ENCODE measurements around the gene LZTR1. TPM values are rescaled to one million over a fixed set of nuclear protein-coding genes. Genes with fewer than 3 reads are reported as not detected.
"Not testable (repeated sequence)": the region's sequence is repeated elsewhere in the genome, so short reads cannot be mapped to it uniquely, and the experiment has no call there.

Gene LZTR1
- total and polyA plus RNA-seq, 2 donors (not counting 3 experiments of a cell fraction or from before 2014, with no cell fraction given), result 56.6 to 86.8 TPM

- Histone ChIP-seq H3K79me2 (ENCODE audit: control insufficient read depth, insufficient read depth, low read length) (peaks cover 20% of the 10 kb centered on the region), H3K9ac (replicated peaks; ENCODE audit: extremely low read depth, insufficient read depth, low read length) (no peak overlapping the region), H3K4me3 (replicated peaks in 1 of 3; ENCODE audit: insufficient read depth in 1 of 3, low read depth in 1 of 3, low read length in 3 of 3) (no peak overlapping the region), H3K9me1 (replicated peaks; ENCODE audit: control insufficient read depth, extremely low read depth, insufficient read depth, low read length) (no peaks in the 10 kb centered on the region), H3K4me2 (ENCODE audit: insufficient read depth, low read length) (no peak overlapping the region), H3K9me3 (replicated peaks; ENCODE audit: control insufficient read depth, insufficient read depth, low read length) (no peaks in the 10 kb centered on the region), H3K4me1 (ENCODE audit: control insufficient read depth, extremely low read depth, insufficient read depth, low read length) (peaks cover 22% of the 10 kb centered on the region), H3K36me3 (ENCODE audit: control insufficient read depth in 2 of 2, extremely low read depth in 1 of 2, insufficient read depth in 2 of 2, low read length in 2 of 2) (no peaks in the 10 kb centered on the region), H3K27me3 (ENCODE audit: control insufficient read depth in 2 of 2, insufficient read depth in 2 of 2, low read length in 2 of 2) (no peaks in the 10 kb centered on the region), H4K20me1 (replicated peaks; ENCODE audit: control insufficient read depth, extremely low read depth, insufficient read depth, low read length) (no peaks in the 10 kb centered on the region), H3K27ac (ENCODE audit: insufficient read depth, low read depth, low read length) (no peak overlapping the region), H2AFZ (ENCODE audit: low read depth, low read length) (no peak overlapping the region)
- POLR2A ChIA-PET, result interaction anchor here (2.3 kb wide), 1 partner anchor 22 kb away, joined by 10 read pairs; the partner anchor contains the start of gene LZTR1
- DNase-seq (ENCODE audit: low read depth, low spot score), result no peak
- no peak for FAIRE-seq
- intact Hi-C loops (cut with micrococcal nuclease) (loop anchor here (5.0 kb wide), 1 partner anchor 116 kb away; no protein-coding TSS in a partner anchor), dilution Hi-C loops (cut with MboI; ENCODE audit: extremely low pct_ligation_motif_present, low sequenced_read_pairs) (no loop called here)
- CTCF ChIA-PET, result interaction anchor here (0.8 to 0.9 kb wide), 2 partner anchors 9 to 12 kb away, joined by 3 read pairs; partner anchors contain the start of gene P2RX6
- BruUV-seq (replicated peaks), result no TSS peak
- no peak for TF ChIP-seq POLR2A (IDR thresholded peaks at IDR 0.05; ENCODE audit: low read depth, low read length)
- TF ChIP-seq, protein P1, sequence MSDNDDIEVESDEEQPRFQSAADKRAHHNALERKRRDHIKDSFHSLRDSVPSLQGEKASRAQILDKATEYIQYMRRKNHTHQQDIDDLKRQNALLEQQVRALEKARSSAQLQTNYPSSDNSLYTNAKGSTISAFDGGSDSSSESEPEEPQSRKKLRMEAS (IDR thresholded peaks at IDR 0.05; ENCODE audit: insufficient read depth, insufficient read length), result no peak
Measured at GRCh38 chr22:21003782-21004181, 21.7 kb downstream of the LZTR1 start.

DNA sequence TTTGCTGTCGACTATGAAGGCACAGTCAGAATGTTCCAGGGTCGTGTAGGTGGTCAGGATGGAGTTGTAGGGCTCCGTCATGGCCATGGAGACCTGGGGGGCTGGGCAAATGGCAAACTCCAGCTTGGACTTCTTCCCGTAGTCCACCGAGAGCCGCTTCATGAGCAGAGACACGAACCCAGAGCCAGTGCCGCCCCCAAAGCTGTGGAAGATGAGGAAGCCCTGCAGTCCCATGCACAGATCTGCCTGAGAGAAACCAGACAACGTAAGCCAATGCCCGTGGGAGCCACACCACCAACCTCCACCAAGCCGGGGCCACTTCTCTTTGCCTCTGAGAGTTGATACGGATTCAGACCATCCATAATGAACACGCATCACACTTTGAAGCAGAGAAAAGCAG is 27.1 kb downstream of the LZTR1 start:
- intact Hi-C loops (cut with micrococcal nuclease); H3K9ac ChIP-seq (replicated peaks; ENCODE audit: extremely low read depth, insufficient read depth, low read length); H3K27ac ChIP-seq (ENCODE audit: insufficient read depth, low read depth, low read length); POLR2A ChIA-PET; FAIRE-seq; DNase-seq (ENCODE audit: low read depth, low spot score); H3K9me1 ChIP-seq (replicated peaks; ENCODE audit: control insufficient read depth, extremely low read depth, insufficient read depth, low read length); H4K20me1 ChIP-seq (replicated peaks; ENCODE audit: control insufficient read depth, extremely low read depth, insufficient read depth, low read length); H3K36me3 ChIP-seq (ENCODE audit: control insufficient read depth in 2 of 2, extremely low read depth in 1 of 2, insufficient read depth in 2 of 2, low read length in 2 of 2); H3K9me3 ChIP-seq (replicated peaks; ENCODE audit: control insufficient read depth, insufficient read depth, low read length); dilution Hi-C loops (cut with MboI; ENCODE audit: extremely low pct_ligation_motif_present, low sequenced_read_pairs); H2AFZ ChIP-seq (ENCODE audit: low read depth, low read length); H3K79me2 ChIP-seq (ENCODE audit: control insufficient read depth, insufficient read depth, low read length); H3K4me1 ChIP-seq (ENCODE audit: control insufficient read depth, extremely low read depth, insufficient read depth, low read length); H3K4me2 ChIP-seq (ENCODE audit: insufficient read depth, low read length); BruUV-seq (replicated peaks); H3K27me3 ChIP-seq (ENCODE audit: control insufficient read depth in 2 of 2, insufficient read depth in 2 of 2, low read length in 2 of 2); H3K4me3 ChIP-seq (replicated peaks in 1 of 3; ENCODE audit: insufficient read depth in 1 of 3, low read depth in 1 of 3, low read length in 3 of 3): not testable (repeated sequence)
- CTCF ChIA-PET, result interaction anchor here (1.0 kb wide), 1 partner anchor 123 kb away, joined by 3 read pairs; no protein-coding TSS in a partner anchor

All from endothelial cell of umbilical vein (primary cell).